Stimulated activated CD8-positive, alpha-beta memory T cell treated with anti-CD3 and anti-CD28 coated beads, Interleukin-15, amount 100 ng/mL, for 24 hours (primary cell): ENCODE data around the gene CEP192.
"Not testable (repeated sequence)": the region's sequence is repeated elsewhere in the genome, so short reads cannot be mapped to it uniquely, and the experiment has no call there.

Source experiments
- DNase-seq: peaks from one replicate; pipeline ENCODE4 v3.0.0-alpha.2; 2020; ENCODE audit warnings: low read depth

CEP192 gene

GRCh38 chr18:12990641-12990966 is 558 bp upstream of the CEP192 start:
- DNase-seq: no peak

DNA sequence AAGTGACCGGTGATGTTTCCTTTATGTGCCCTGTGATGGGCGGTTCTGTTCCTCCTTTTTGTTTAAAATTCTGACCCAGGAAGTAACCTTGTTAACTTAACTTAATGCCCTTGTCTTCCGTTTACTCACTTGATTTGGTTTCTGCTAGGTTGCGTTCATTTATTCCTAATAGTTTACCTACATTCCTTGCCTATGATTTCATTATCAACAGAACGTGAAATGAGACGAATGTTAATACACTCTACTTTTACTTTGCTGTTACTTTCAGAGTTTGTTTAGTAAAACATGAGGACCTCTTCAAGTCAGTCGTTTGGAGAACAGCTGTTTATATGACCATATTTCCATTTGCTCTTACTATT is 638 bp downstream of the CEP192 start:
- DNase-seq: no peak

DNA sequence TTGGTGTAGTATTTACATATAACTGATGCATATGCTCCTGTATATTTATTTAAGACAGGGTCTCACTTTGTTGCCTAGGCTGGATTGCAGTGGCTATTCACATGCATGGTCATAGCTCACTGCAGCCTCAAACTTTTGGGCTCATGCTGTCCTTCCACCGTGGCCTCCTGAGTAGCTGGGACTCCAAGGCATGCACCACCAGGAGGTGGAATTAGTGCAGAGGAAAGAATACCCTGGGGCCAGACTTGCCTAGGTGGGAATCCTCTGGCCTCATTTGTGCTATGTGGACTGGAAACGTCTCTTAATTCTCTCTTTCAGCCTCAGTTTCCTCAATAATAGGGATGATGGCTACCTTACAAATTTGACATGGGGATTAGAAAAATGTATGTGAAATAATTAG is 2.3 kb downstream of the CEP192 start:
- DNase-seq: no peak

DNA sequence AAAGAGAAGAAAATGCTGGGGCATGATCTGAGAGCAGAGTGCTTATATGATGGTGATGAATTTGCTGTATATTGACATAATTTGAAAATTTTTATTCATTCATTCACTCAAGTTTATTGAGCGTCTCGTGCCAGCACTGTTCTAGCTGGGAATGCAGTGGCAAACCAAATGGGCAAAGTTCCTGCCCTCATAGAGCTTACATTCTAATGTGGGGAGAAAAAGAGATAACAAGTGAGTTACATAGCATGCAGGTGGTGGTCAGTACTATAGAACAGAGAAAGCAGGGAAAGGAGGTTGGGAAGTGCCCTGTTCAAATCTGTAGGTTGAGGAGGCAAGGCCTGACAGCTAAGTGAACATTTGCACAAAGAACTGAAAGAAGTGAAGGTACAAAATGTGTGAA is 4.3 kb downstream of the CEP192 start:
- no peak for DNase-seq

GRCh38 chr18:12995952-12996477 is 4.9 kb downstream of the CEP192 start:
- no peak for DNase-seq

- no peak for DNase-seq
These were observed 5.6 kb downstream of the CEP192 start for GRCh38 chr18:12996661-12997292.

DNA sequence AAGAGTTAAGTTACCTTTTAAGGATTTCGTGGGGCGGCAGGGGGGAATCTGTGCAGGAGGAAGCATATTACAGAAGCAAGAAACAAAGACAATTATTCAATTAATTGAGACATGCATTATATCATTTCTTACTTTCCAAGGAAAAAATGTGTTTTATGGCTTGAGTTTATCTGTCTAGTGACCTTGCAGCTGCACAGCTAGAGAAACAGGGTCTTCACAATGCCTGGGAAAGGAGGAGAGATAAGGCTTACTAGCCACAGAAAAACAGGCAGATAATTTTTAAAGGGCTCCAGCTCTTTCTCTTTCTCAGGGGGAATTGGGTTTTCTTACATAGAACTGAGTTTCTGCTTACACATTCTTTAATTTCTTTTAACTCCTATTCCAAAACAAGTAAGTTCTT is 6.2 kb downstream of the CEP192 start:
- DNase-seq: not testable (repeated sequence)

DNA sequence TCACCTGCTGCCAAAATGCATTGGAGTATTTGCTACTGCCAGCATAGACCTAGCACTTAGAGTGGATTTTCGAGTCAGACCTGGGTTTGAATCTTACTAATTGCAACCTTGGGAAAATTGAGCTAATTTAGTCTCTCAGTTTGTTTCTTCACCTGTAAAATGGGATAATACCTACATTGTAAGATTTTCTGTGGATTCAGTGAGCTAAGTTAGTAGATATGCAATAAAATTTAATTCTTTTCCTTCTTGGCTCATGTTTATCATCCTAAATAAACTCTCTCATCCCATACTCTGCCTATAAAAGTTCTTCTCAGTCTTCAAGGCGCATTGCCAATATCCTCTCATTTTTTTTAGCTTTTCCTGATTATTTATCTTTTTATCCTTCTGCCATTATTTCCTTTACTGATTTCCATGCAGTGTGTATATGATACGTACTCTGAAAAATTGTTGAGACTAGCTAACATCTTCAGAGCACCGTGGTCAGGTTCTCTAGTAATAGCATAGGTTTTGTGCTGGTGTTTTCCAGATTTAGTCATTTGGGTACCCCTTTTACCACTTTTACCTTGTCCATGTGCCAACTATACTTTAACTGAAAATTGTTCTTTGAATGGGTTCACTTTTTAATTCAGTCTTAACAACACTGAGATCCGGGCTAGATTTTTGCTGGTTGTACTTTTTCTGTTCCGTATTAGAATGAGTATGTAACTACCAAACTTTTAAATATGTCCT is 7.3 kb downstream of the CEP192 start:
- no peak for DNase-seq

DNA sequence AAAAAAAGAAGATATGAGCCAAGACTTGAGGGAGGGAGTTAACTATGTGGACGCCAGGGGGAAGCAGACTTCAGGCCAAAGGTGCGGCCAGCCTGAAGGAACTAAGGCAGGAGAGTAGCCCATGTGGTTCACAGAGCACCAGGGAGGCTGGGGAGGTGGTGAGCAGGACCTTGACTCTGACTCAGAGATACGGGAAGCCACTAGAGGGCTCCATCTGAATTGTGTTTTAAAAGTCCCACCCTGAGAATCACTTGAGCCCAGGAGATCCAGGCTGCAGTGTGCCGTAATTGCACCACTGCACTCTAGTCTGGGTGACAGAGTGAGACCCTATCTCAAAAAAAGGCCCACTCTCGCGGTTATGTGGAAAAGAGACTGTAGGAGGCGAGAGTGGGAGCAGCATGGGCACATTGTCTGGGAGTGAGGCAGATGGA is 12.3 kb downstream of the CEP192 start:
- no peak for DNase-seq

DNA sequence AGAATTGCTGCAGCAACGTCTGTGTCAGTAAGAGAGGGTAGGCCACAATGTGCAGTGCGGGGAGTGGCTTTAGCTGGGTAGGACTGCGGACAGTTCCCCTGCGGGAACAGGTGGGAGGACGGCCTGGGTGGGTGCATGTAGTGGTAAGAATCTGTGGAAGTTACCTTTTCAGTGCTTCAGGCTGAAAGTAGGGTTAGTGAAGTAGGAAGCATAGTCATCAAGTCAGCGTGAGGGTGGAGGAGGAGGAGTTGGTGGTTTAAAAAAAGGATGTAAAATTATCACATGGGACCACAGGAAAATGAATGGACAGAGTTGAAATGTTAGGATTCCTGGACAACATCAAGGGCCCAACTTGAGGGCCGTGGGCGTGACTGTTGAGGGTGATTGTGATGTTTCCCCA is 13.2 kb downstream of the CEP192 start:
- DNase-seq: no peak

- DNase-seq: no peak
These were observed 14.1 kb downstream of the CEP192 start for GRCh38 chr18:13005289-13005688.

DNA sequence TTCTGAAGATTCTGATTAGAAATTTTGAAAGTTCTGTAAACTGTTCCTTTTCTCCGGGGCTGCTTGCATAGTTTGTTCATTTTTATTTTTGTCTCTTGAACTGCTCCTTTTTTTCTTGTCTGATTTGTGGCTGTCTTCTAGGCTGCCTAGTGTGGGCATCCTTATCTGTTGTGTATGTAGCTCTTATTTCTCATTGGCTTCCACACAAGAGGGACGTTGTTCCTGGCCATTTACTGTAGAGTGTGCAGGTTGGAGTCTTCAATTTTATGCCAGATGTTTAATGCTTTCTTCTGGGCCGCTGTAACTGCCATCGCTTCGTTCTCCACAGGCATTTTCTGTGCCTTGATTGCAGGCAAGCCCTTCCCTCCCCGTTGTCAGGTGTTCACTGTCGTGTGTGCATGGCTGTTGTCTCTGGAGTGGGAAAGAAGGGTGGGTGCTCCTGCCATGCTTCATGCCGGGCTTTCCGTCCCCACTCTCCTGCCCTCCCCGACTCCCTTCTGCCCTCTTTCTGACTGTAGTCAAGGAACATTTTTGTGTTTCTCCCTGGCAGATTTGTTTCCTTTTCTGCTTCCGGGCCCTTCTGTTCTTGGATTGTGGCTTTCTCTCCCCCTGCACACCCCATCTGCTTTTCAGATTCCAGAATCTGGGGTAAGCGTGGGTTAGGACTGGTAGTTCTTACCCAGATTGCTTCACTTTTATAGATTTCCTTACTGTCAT is 15.5 kb downstream of the CEP192 start:
- DNase-seq: no peak

DNA sequence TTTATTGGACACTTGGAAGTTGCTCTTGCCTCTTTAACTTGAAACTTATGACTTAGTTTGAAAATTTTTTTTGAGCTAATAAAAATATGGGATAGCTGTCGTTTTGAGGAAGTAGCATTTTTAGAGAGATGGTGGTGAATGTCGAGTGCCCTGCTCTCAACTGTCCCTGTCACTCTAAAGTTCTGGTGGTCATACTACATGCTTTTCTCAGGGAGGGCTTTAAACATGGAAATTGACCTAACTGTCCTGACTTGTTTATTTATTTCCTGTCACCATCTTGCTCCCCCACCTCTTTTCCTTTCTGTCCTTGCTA is 16.0 kb downstream of the CEP192 start:
- no peak for DNase-seq

DNA sequence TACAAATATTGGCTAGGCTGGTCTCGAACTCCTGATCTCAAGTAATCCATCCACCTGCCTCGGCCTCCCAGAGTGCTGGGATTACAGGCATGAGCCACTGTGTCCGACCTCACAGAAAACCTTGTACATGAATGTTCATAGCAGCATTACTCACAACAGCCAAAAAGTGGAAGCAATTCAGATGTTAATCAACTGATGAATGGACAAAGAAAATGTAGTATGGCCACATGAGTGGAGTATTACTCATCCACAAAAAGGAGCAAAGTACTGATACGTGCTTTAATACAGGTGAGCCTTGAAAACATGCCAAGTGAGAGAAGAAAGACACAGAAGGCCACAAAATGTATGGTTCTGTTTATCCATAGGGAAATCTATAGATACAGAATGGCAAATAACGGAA is 20.6 kb downstream of the CEP192 start:
- no peak for DNase-seq

GRCh38 chr18:13014232-13014631 is 23.1 kb downstream of the CEP192 start:
- DNase-seq: no peak

- no peak for DNase-seq
These were observed 23.7 kb downstream of the CEP192 start for GRCh38 chr18:13014818-13015217.

DNA sequence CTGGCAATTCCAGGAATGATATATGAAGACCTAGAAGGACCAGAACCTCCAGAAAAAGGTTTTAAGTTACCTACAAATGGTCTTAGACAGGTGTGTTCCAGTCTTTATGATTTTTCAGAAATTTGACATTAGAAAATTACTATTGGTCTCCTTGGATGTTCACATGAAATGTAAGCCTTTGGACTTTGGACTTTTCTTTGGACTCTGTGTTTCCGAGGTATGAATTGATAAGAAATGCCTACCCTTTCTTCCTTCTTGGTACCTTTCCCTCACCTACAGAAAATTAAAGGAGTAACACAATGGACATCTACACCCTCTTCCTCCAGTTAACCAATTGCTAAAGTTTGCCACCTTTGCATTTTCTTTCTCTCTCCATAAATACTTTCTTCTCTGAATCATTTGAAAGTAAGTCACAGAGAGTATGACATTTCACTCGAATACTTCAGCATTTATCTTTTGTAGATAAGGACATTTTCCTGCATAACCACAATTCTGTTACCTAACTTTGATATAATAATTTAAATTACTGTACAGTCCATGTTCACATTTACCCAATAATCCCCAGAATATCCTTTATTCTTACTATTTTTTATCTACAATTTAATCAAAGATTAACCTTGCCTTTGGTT is 26.2 kb downstream of the CEP192 start:
- no peak for DNase-seq

- no peak for DNase-seq
These were observed 27.2 kb downstream of the CEP192 start for GRCh38 chr18:13018374-13018773.

DNA sequence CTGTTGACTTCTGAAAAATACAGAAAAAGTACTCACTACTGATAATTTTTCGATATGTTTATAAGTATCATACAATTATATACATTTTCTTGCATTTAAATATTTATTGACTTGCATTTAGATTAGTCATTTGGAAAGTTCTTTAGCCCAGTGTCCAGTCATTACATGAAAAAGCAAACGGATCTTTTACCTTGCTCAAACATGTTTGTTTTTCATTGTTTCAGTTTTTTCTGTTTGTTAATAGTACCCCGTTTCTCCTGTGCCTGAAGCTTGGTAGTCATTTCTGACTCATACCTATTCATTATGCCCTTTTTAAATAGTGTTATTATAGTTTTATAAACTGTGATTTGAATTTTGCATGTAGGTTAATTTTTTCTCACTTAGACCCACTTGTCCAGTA is 28.1 kb downstream of the CEP192 start:
- DNase-seq: no peak

DNA sequence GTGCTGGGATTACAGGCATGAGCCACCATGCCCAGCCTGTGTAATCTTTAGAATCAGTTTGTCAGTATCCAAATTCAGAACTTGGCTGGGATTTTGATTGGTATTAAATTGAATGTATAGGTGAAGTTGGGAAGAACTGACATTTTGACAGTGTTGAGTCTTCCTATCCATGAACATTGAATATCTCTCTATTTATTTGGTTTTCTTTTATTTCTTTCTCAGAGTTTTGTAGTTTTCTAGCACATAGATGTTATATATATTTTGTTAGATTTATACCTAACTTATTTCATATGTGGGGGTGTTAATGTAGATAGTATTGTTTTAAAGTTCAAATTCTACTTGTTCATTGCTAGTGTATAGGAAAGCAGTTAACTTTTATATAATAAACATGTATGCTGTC is 31.5 kb downstream of the CEP192 start:
- no peak for DNase-seq

GRCh38 chr18:13025233-13025632 is 34.1 kb downstream of the CEP192 start:
- no peak for DNase-seq

GRCh38 chr18:13026583-13027270 is 35.6 kb downstream of the CEP192 start:
- no peak for DNase-seq
